Liver (tissue), 3 donors: ENCODE results near the gene PTPRN2.

ENCODE experiments used
- EGR1 ChIP-seq, 2 donors: IDR thresholded peaks; 2 replicates each; pipeline ENCODE4 v1.6.1; 2016 to 2018; ENCODE audit warnings: antibody characterized with exemption in 2 of 2, low read depth in 2 of 2
- FOXA1 ChIP-seq: IDR thresholded peaks from 2 replicates; pipeline ENCODE4 v1.6.1; 2016; ENCODE audit warnings: antibody characterized with exemption
- GABPA ChIP-seq, 2 donors: IDR thresholded peaks in 1 of 2; conservative IDR thresholded peaks in 1 of 2; 2 replicates each; pipeline ENCODE4 v1.6.1; 2016; ENCODE audit warnings: antibody characterized with exemption in 2 of 2, mild to moderate bottlenecking in 1 of 2, moderate library complexity in 1 of 2
- JUND ChIP-seq, 2 donors: IDR thresholded peaks; 2 replicates each; pipeline ENCODE4 v1.6.1; 2016; ENCODE audit warnings: antibody characterized with exemption in 2 of 2
- NR2F2 ChIP-seq: IDR thresholded peaks from 2 replicates; pipeline ENCODE4 v1.6.1; 2016; ENCODE audit warnings: antibody characterized with exemption
- RAD21 ChIP-seq, 2 donors: IDR thresholded peaks; 2 replicates each; pipeline ENCODE4 v1.6.1; 2016; ENCODE audit warnings: antibody characterized with exemption in 2 of 2, mild to moderate bottlenecking in 2 of 2
- REST ChIP-seq: IDR thresholded peaks from 2 replicates; pipeline ENCODE4 v1.6.1; 2016; ENCODE audit warnings: antibody characterized with exemption, mild to moderate bottlenecking
- RXRA ChIP-seq, 2 donors: IDR thresholded peaks; 2 replicates each; pipeline ENCODE4 v1.6.1; 2017 to 2018; ENCODE audit warnings: antibody characterized with exemption in 2 of 2, mild to moderate bottlenecking in 1 of 2
- TAF1 ChIP-seq: conservative IDR thresholded peaks from 2 replicates; pipeline ENCODE4 v1.6.1; 2016; ENCODE audit warnings: antibody characterized with exemption, mild to moderate bottlenecking
- YY1 ChIP-seq: IDR thresholded peaks from 2 replicates; pipeline ENCODE4 v1.6.1; 2016; ENCODE audit warnings: antibody characterized with exemption, mild to moderate bottlenecking
- TF ChIP-seq, protein P1 (sequence below): fragments of 150-350 bp; IDR thresholded peaks from 2 replicates; pipeline ENCODE4 v1.5.1; 2017; ENCODE audit warnings: improper control_type of control experiment, low read depth, low read length; ENCODE audit not compliant: missing input control
- TF ChIP-seq, protein P2 (sequence below): IDR thresholded peaks from 2 replicates; pipeline ENCODE4 v1.6.1; 2016; ENCODE audit warnings: antibody characterized with exemption
- TF ChIP-seq, protein P3 (sequence below): IDR thresholded peaks from 2 replicates; pipeline ENCODE4 v1.6.1; 2016; ENCODE audit warnings: antibody characterized with exemption
- TF ChIP-seq, protein P4 (sequence below): IDR thresholded peaks from 2 replicates; pipeline ENCODE4 v1.6.1; 2016; ENCODE audit warnings: antibody characterized with exemption
- donor health status: healthy.
- donor health status: healthy.

- TF ChIP-seq, protein P1, sequence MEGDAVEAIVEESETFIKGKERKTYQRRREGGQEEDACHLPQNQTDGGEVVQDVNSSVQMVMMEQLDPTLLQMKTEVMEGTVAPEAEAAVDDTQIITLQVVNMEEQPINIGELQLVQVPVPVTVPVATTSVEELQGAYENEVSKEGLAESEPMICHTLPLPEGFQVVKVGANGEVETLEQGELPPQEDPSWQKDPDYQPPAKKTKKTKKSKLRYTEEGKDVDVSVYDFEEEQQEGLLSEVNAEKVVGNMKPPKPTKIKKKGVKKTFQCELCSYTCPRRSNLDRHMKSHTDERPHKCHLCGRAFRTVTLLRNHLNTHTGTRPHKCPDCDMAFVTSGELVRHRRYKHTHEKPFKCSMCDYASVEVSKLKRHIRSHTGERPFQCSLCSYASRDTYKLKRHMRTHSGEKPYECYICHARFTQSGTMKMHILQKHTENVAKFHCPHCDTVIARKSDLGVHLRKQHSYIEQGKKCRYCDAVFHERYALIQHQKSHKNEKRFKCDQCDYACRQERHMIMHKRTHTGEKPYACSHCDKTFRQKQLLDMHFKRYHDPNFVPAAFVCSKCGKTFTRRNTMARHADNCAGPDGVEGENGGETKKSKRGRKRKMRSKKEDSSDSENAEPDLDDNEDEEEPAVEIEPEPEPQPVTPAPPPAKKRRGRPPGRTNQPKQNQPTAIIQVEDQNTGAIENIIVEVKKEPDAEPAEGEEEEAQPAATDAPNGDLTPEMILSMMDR: no peak
- TF ChIP-seq, protein P2, sequence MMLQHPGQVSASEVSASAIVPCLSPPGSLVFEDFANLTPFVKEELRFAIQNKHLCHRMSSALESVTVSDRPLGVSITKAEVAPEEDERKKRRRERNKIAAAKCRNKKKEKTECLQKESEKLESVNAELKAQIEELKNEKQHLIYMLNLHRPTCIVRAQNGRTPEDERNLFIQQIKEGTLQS: no peak
- no peak for TF ChIP-seq TAF1
- no peak for TF ChIP-seq FOXA1
- no peak for TF ChIP-seq RAD21 (IDR thresholded peaks at IDR 0.05)
- no peak for TF ChIP-seq RXRA (IDR thresholded peaks at IDR 0.05)
- no peak for TF ChIP-seq GABPA (IDR thresholded peaks at IDR 0.05 in 1 of 2, conservative IDR thresholded peaks at IDR 0.05 in 1 of 2)
- TF ChIP-seq JUND (IDR thresholded peaks at IDR 0.05): no peak
- TF ChIP-seq REST: no peak
- TF ChIP-seq, protein P3, sequence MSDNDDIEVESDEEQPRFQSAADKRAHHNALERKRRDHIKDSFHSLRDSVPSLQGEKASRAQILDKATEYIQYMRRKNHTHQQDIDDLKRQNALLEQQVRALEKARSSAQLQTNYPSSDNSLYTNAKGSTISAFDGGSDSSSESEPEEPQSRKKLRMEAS: no peak
- no peak for TF ChIP-seq YY1
- TF ChIP-seq EGR1 (IDR thresholded peaks at IDR 0.05; ENCODE audit: low read depth in 2 of 2): no peak
- no peak for TF ChIP-seq NR2F2
- TF ChIP-seq, protein P4, sequence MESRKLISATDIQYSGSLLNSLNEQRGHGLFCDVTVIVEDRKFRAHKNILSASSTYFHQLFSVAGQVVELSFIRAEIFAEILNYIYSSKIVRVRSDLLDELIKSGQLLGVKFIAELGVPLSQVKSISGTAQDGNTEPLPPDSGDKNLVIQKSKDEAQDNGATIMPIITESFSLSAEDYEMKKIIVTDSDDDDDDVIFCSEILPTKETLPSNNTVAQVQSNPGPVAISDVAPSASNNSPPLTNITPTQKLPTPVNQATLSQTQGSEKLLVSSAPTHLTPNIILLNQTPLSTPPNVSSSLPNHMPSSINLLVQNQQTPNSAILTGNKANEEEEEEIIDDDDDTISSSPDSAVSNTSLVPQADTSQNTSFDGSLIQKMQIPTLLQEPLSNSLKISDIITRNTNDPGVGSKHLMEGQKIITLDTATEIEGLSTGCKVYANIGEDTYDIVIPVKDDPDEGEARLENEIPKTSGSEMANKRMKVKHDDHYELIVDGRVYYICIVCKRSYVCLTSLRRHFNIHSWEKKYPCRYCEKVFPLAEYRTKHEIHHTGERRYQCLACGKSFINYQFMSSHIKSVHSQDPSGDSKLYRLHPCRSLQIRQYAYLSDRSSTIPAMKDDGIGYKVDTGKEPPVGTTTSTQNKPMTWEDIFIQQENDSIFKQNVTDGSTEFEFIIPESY: no peak
These were observed 1093.8 kb downstream of the PTPRN2 start for GRCh38 chr7:157493776-157494175.
